OCI-LY3 (cell line): ENCODE data around the gene PACC1.

Experiments
- H2AFZ ChIP-seq: fragments of 200-600, 300-600 bp; shearing (Covaris generic); 2 replicates; pipeline ENCODE4 v1.6.0; 2014; ENCODE audit warnings: antibody characterized with exemption, low read depth, low read length
- H3K27ac ChIP-seq: fragments of 200-600, 300-600 bp; sonication (generic); 2 replicates; pipeline ENCODE4 v1.5.1; 2014; ENCODE audit warnings: mild to moderate bottlenecking, low read length, moderate library complexity, mixed read lengths
- H3K27me3 ChIP-seq: fragments of 200-600, 300-600 bp; sonication (generic); 2 replicates; pipeline ENCODE4 v1.6.1; 2014; ENCODE audit warnings: low read depth, low read length, mixed read lengths
- H3K36me3 ChIP-seq: fragments of 200-600, 300-600 bp; sonication (generic); replicated peaks from 2 replicates; pipeline ENCODE3; 2014; ENCODE audit warnings: low read depth, low read length, mixed read lengths
- H3K4me1 ChIP-seq: fragments of 300-600, 200-600 bp; sonication (generic); 2 replicates; pipeline ENCODE4 v1.6.1; 2014; ENCODE audit warnings: low read length, mixed read lengths
- H3K4me2 ChIP-seq: fragments of 200-600, 300-600 bp; sonication (generic); 2 replicates; pipeline ENCODE4 v1.6.1; 2014; ENCODE audit warnings: low read length, mixed read lengths
- H3K4me3 ChIP-seq: fragments of 300-600, 200-600 bp; sonication (generic); 2 replicates; pipeline ENCODE4 v1.5.1; 2014; ENCODE audit warnings: antibody characterized with exemption, mild to moderate bottlenecking, low read length, moderate library complexity
- H3K79me2 ChIP-seq: fragments of 300-600, 200-600 bp; shearing (Covaris generic); 2 replicates; pipeline ENCODE4 v1.6.1; 2014; ENCODE audit warnings: mild to moderate bottlenecking, low read length, mixed read lengths
- H3K9ac ChIP-seq: fragments of 300-600, 200-600 bp; shearing (Covaris generic); 2 replicates; pipeline ENCODE4 v1.6.0; 2014; ENCODE audit warnings: mild to moderate bottlenecking, low read length, moderate library complexity
- H3K9me3 ChIP-seq: fragments of 200-600, 300-600 bp; shearing (Covaris generic); 2 replicates; pipeline ENCODE4 v1.6.1; 2014; ENCODE audit warnings: low read length, mixed read lengths; ENCODE audit not compliant: insufficient read depth
- H4K20me1 ChIP-seq: fragments of 200-600, 300-600 bp; sonication (generic); 2 replicates; pipeline ENCODE4 v1.6.1; 2016; ENCODE audit warnings: low read length, mixed read lengths; ENCODE audit not compliant: insufficient read depth
- CTCF ChIP-seq: fragments of 200-600, 300-600 bp; sonication (generic); IDR thresholded peaks from 2 replicates; pipeline ENCODE4 v1.5.1; 2014; ENCODE audit warnings: antibody characterized with exemption, low read length, low read depth
- EZH2phosphoT487 ChIP-seq: fragments of 200-600 bp; shearing (Covaris generic); IDR thresholded peaks from 2 replicates; pipeline ENCODE4 v1.6.1; 2018; ENCODE audit warnings: antibody characterized with exemption, mixed run types, low read depth

PACC1 gene

GRCh38 chr1:212402666-212403321 is 11.9 kb downstream of the PACC1 start:
- Histone ChIP-seq H3K4me2 (no peak overlapping the region), H3K27me3 (no peaks in the 10 kb centered on the region), H2AFZ (no peak overlapping the region), H3K4me1 (peaks cover 3% of the 10 kb centered on the region), H3K4me3 (no peak overlapping the region), H3K79me2 (peaks cover 25% of the 10 kb centered on the region), H3K27ac (no peak overlapping the region), H3K9me3 (peaks cover under 1% of the 10 kb centered on the region; the same call in 1 of the 2 replicates), H4K20me1 (peaks cover 6% of the 10 kb centered on the region; the same call in 1 of the 2 replicates), H3K9ac (no peak overlapping the region), H3K36me3 (peaks cover 71% of the 10 kb centered on the region)
- no peak for TF ChIP-seq CTCF
- no peak for TF ChIP-seq EZH2phosphoT487

GRCh38 chr1:212401838-212402582 is 12.7 kb downstream of the PACC1 start:
- H3K9me3 ChIP-seq, result peaks cover 8% of the 10 kb centered on the region; the same call in 1 of the 2 replicates
- peaks cover 6% of the 10 kb centered on the region; the same call in 1 of the 2 replicates for H4K20me1 ChIP-seq
- H3K9ac ChIP-seq, result no peak overlapping the region
- H3K4me3 ChIP-seq, result no peak overlapping the region
- H3K36me3 ChIP-seq, result peaks cover 73% of the 10 kb centered on the region
- no peaks in the 10 kb centered on the region for H3K27me3 ChIP-seq
- H3K79me2 ChIP-seq, result peaks cover 33% of the 10 kb centered on the region
- no peak overlapping the region for H3K27ac ChIP-seq
- H2AFZ ChIP-seq, result no peak overlapping the region
- TF ChIP-seq EZH2phosphoT487 (no peak), CTCF (no peak)
- H3K4me1 ChIP-seq, result peaks cover 3% of the 10 kb centered on the region
- H3K4me2 ChIP-seq, result no peak overlapping the region

GRCh38 chr1:212401042-212401441 is 13.6 kb downstream of the PACC1 start:
- H3K9me3 ChIP-seq, result peaks cover 11% of the 10 kb centered on the region; the same call in 1 of the 2 replicates
- no peak for TF ChIP-seq CTCF
- no peak for TF ChIP-seq EZH2phosphoT487

GRCh38 chr1:212397171-212397570 is 17.5 kb downstream of the PACC1 start:
- peaks cover 41% of the 10 kb centered on the region for H3K79me2 ChIP-seq

More at GRCh38 chr1:212401042-212401441, 13.6 kb downstream of the PACC1 start:
- Histone ChIP-seq H3K9ac (no peak overlapping the region), H3K4me2 (no peak overlapping the region), H3K4me3 (no peak overlapping the region), H3K79me2 (peaks cover 34% of the 10 kb centered on the region), H3K36me3 (peaks cover 70% of the 10 kb centered on the region), H3K4me1 (peaks cover 3% of the 10 kb centered on the region), H2AFZ (no peak overlapping the region), H4K20me1 (peaks cover 6% of the 10 kb centered on the region; the same call in 1 of the 2 replicates), H3K27me3 (no peaks in the 10 kb centered on the region), H3K27ac (no peak overlapping the region; the same call in 1 of the 2 replicates)

More at GRCh38 chr1:212397171-212397570, 17.5 kb downstream of the PACC1 start:
- Histone ChIP-seq H4K20me1 (0 out of 2 replicates have a peak, but pooled peaks cover 3% of the 10 kb centered on the region), H3K4me2 (no peak overlapping the region), H3K27me3 (no peaks in the 10 kb centered on the region), H2AFZ (no peak overlapping the region), H3K4me3 (no peak overlapping the region), H3K36me3 (peaks cover 44% of the 10 kb centered on the region), H3K27ac (no peak overlapping the region), H3K9ac (no peak overlapping the region), H3K9me3 (peaks cover 11% of the 10 kb centered on the region; the same call in 1 of the 2 replicates), H3K4me1 (peaks cover 3% of the 10 kb centered on the region)
- TF ChIP-seq CTCF, result no peak
- TF ChIP-seq EZH2phosphoT487, result no peak
